Caco-2 (cell line): ENCODE data around the gene MAP2K5. TPM values are rescaled to one million over a fixed set of nuclear protein-coding genes. Genes with fewer than 3 reads are reported as not detected.
A peak's percentile ranks its signal among the peaks of the same experiment; 100 is the strongest.

Experiments used
- BruUV-seq: library from RNA; stranded (reverse); fragments of 400-500 nt; replicated peaks from 2 replicates; lab custom pipeline; 2021; lab: Mats Ljungman, UMichigan
- CTCF ChIA-PET: fragments of 300-600 bp; sonication (Branson Sonifier 250); formaldehyde crosslinking; loops from one replicate; lab custom pipeline; 2022; ENCODE audit warnings: antibody characterized with exemption; lab: Charles Lee
- POLR2A ChIA-PET: fragments of 300-600 bp; sonication (Branson Sonifier 250); formaldehyde crosslinking; loops from one replicate; lab custom pipeline; 2022; ENCODE audit warnings: antibody characterized with exemption; lab: Charles Lee
- DNase-seq, 2 experiments: peaks; one replicate each; pipeline versions ENCODE4 v3.0.0 to v3.0.0-alpha.2; 2020 to 2022
- H3K27me3 ChIP-seq: replicated peaks from 2 replicates; pipeline ENCODE4 v1.6.0; 2011; ENCODE audit warnings: low read length; ENCODE audit not compliant: control insufficient read depth, insufficient read depth
- H3K36me3 ChIP-seq: 2 replicates; pipeline ENCODE4 v1.5.1; 2011; ENCODE audit warnings: low read length; ENCODE audit not compliant: control insufficient read depth, insufficient read depth
- H3K4me1 ChIP-seq: fragments of 250-450 bp; sonication (Bioruptor Pico); 2 replicates; pipeline ENCODE4 v1.5.1; 2020; ENCODE audit warnings: mild to moderate bottlenecking
- H3K4me3 ChIP-seq: 2 replicates; pipeline ENCODE4 v1.5.1; 2011; ENCODE audit warnings: low read depth, mild to moderate bottlenecking, control low read depth, low read length
- H3K9me3 ChIP-seq: fragments of 250-450 bp; sonication (Bioruptor Pico); 2 replicates; pipeline ENCODE4 v1.5.1; 2020; ENCODE audit warnings: mild to moderate bottlenecking, moderate library complexity
- H3K27ac Mint-ChIP-seq: one replicate; pipeline ENCODE4 v1.8.0; 2022; ENCODE audit warnings: mixed read lengths; ENCODE audit not compliant: unreplicated experiment
- H3K27me3 Mint-ChIP-seq: one replicate; pipeline ENCODE4 v1.8.0; 2022; ENCODE audit warnings: mixed read lengths; ENCODE audit not compliant: insufficient read depth, unreplicated experiment
- H3K36me3 Mint-ChIP-seq: one replicate; pipeline ENCODE4 v1.8.0; 2022; ENCODE audit warnings: mild to moderate bottlenecking, mixed read lengths; ENCODE audit not compliant: insufficient read depth, unreplicated experiment
- H3K4me1 Mint-ChIP-seq: one replicate; pipeline ENCODE4 v1.8.0; 2022; ENCODE audit warnings: low read depth, mixed read lengths; ENCODE audit not compliant: unreplicated experiment
- H3K4me3 Mint-ChIP-seq: one replicate; pipeline ENCODE4 v1.8.0; 2022; ENCODE audit warnings: mild to moderate bottlenecking, moderate library complexity, mixed read lengths; ENCODE audit not compliant: unreplicated experiment
- H3K9me3 Mint-ChIP-seq: one replicate; pipeline ENCODE4 v1.8.0; 2022; ENCODE audit warnings: mixed read lengths; ENCODE audit not compliant: unreplicated experiment
- intact Hi-C: fragments of 100-400 bp; cut with micrococcal nuclease; formaldehyde crosslinking; loops from one replicate; pipeline ENCODE4 v1.10.0; 2022; ENCODE audit not compliant: unreplicated experiment
- total RNA-seq: library from RNA; stranded (reverse); gene quantifications from 2 replicates; pipeline ENCODE4 v1.2.3, GENCODE V29; 2022
- TF ChIP-seq, protein P1 (sequence below), 2 experiments: fragments of 200-600 bp in 1 of 2; IDR thresholded peaks; 1 replicate in 1 of 2; 2 replicates in 1 of 2; pipeline versions ENCODE4 v1.5.1 to v1.8.0; 2011 to 2022; ENCODE audit warnings: antibody characterized with exemption in 1 of 2, control low read depth in 1 of 2, inconsistent platforms in 1 of 2, low read depth in 1 of 2, low read length in 1 of 2, mild to moderate bottlenecking in 1 of 2, moderate library complexity in 1 of 2; ENCODE audit not compliant: insufficient read depth in 1 of 2, severe bottlenecking in 1 of 2, unreplicated experiment in 1 of 2

The MAP2K5 gene
- total RNA-seq, 1 experiment from 2014 or later, result 12.2 TPM

DNA sequence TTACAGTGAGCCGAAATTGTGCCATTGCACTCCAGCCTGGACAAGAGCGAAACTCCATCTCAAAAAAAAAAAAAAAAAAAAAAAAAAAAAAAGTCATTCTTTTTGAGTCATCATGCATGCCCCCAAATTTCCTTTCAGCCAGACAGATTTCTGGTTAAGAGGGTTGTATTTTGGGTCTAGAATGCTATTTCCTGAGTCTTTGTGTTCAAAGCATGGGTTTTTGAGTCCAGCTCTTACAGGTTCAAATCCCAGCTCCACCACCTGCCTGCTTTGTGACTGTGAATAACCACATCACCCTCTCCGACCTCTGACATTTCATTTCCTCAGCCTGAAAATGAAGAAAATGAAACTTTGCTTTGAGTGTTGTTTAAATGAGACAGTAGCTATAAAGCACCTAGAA is 30.9 kb upstream of the MAP2K5 start:
- no peaks in the 10 kb centered on the region for H3K36me3 ChIP-seq
- H3K36me3 Mint-ChIP-seq, result peaks cover 12% of the 10 kb centered on the region
- TF ChIP-seq, protein P1, sequence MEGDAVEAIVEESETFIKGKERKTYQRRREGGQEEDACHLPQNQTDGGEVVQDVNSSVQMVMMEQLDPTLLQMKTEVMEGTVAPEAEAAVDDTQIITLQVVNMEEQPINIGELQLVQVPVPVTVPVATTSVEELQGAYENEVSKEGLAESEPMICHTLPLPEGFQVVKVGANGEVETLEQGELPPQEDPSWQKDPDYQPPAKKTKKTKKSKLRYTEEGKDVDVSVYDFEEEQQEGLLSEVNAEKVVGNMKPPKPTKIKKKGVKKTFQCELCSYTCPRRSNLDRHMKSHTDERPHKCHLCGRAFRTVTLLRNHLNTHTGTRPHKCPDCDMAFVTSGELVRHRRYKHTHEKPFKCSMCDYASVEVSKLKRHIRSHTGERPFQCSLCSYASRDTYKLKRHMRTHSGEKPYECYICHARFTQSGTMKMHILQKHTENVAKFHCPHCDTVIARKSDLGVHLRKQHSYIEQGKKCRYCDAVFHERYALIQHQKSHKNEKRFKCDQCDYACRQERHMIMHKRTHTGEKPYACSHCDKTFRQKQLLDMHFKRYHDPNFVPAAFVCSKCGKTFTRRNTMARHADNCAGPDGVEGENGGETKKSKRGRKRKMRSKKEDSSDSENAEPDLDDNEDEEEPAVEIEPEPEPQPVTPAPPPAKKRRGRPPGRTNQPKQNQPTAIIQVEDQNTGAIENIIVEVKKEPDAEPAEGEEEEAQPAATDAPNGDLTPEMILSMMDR (IDR thresholded peaks at IDR 0.05; ENCODE audit: insufficient read depth in 1 of 2, low read depth in 1 of 2, low read length in 1 of 2, severe bottlenecking in 1 of 2, unreplicated experiment in 1 of 2), result no peak
- no peaks in the 10 kb centered on the region for H3K27me3 ChIP-seq
- H3K4me3 ChIP-seq, result no peak overlapping the region
- DNase-seq, result no peak
- H3K27ac Mint-ChIP-seq, result no peak overlapping the region
- H3K4me1 ChIP-seq, result no peaks in the 10 kb centered on the region
- no TSS peak for BruUV-seq
- H3K4me3 Mint-ChIP-seq, result no peak overlapping the region
- CTCF ChIA-PET, result no interaction called here
- no peaks in the 10 kb centered on the region for H3K4me1 Mint-ChIP-seq
- intact Hi-C loops, result no loop called here
- H3K9me3 ChIP-seq, result no peaks in the 10 kb centered on the region
- no peaks in the 10 kb centered on the region for H3K27me3 Mint-ChIP-seq
- POLR2A ChIA-PET, result no interaction called here
- H3K9me3 Mint-ChIP-seq, result no peaks in the 10 kb centered on the region

DNA sequence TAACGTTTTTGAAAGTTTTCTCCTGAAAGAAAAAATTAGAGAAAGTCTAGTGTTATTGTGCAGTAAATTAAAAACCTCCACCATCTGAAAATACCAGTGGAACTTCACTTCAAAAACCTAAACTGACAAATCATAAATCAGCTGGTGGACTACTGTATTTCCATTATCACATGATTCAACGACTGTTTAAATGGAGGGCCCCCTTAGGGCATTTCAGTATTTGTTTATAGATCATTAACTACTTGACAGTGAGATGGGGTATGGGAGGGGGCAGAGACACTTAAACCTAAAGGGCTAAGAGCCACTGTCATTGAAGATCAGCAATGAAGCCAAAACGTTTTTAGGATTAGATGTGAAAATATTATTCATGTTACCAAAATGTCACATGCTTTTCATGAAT is 30.4 kb upstream of the MAP2K5 start:
- intact Hi-C loops, result no loop called here
- Mint-ChIP-seq H3K4me3 (no peak overlapping the region), H3K27ac (no peak overlapping the region), H3K9me3 (no peaks in the 10 kb centered on the region), H3K27me3 (no peaks in the 10 kb centered on the region), H3K36me3 (peaks cover 12% of the 10 kb centered on the region), H3K4me1 (no peaks in the 10 kb centered on the region)
- H3K36me3 ChIP-seq, result no peaks in the 10 kb centered on the region
- no peaks in the 10 kb centered on the region for H3K9me3 ChIP-seq
- TF ChIP-seq, protein P1 (IDR thresholded peaks at IDR 0.05; ENCODE audit: insufficient read depth in 1 of 2, low read depth in 1 of 2, low read length in 1 of 2, severe bottlenecking in 1 of 2, unreplicated experiment in 1 of 2), result no peak
- DNase-seq, result peak in 1 of 2 experiments; percentile 17
- no peaks in the 10 kb centered on the region for H3K27me3 ChIP-seq
- POLR2A ChIA-PET, result no interaction called here
- H3K4me1 ChIP-seq, result no peaks in the 10 kb centered on the region
- CTCF ChIA-PET, result no interaction called here
- H3K4me3 ChIP-seq, result no peak overlapping the region
- no TSS peak for BruUV-seq

DNA sequence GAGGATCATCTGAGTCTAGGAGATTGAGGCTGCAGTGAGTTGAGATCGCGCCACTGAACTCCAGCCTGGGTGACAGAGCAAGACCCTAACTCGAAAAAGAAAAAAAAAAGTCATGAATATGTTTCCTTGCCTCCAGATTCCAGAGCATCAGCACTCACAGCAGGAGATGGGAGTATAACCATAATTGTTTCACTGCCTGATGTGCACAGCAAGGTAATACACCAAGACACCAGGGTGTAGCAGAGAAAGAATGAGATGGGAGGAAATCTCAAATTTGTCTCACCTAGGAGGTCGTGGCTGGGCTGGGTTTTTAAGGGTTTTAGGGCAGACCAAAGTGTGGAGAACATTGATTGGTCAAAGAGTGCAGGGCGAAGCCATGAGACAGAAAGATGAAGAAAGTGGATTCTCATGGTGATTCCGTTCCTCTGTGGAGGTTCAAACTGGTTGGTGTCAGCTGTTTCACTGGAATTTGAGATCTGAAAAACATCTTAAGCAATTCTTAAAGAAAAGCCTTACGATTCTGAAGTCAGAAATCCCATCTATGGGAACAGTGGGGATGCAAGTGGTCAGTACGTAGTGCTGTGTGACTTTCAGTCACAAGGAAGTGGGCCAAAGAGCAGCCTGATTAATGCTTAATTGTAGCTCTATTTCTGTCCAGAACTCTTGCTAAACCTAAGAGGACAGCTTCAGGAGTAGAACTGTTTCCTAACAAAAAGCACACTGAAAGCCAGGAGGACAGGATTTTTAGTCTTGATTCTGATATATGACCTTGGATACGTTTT is 29.4 kb upstream of the MAP2K5 start:
- H3K4me1 Mint-ChIP-seq, result no peaks in the 10 kb centered on the region
- Histone ChIP-seq H3K4me3 (no peak overlapping the region), H3K4me1 (no peaks in the 10 kb centered on the region), H3K9me3 (no peaks in the 10 kb centered on the region), H3K36me3 (no peaks in the 10 kb centered on the region), H3K27me3 (no peaks in the 10 kb centered on the region)
- no TSS peak for BruUV-seq
- no peaks in the 10 kb centered on the region for H3K9me3 Mint-ChIP-seq
- intact Hi-C loops, result no loop called here
- no peak for DNase-seq
- H3K27me3 Mint-ChIP-seq, result no peaks in the 10 kb centered on the region
- ChIA-PET POLR2A (no interaction called here), CTCF (no interaction called here)
- no peak overlapping the region for H3K27ac Mint-ChIP-seq
- TF ChIP-seq, protein P1 (IDR thresholded peaks at IDR 0.05; ENCODE audit: insufficient read depth in 1 of 2, low read depth in 1 of 2, low read length in 1 of 2, severe bottlenecking in 1 of 2, unreplicated experiment in 1 of 2), result no peak
- H3K4me3 Mint-ChIP-seq, result no peak overlapping the region
- H3K36me3 Mint-ChIP-seq, result peaks cover 17% of the 10 kb centered on the region
